CD14-positive monocyte (primary cell): ENCODE data around the gene RAI1. TPM values are rescaled to one million over a fixed set of nuclear protein-coding genes. Genes with fewer than 3 reads are reported as not detected.
A peak's percentile ranks its signal among the peaks of the same experiment; 100 is the strongest.

Experiments
- DNase-seq, 3 donors: peaks; one replicate each; pipeline ENCODE4 v3.0.0-alpha.2; 2011 to 2022
- H2AFZ ChIP-seq: 2 replicates; pipeline ENCODE4 v1.6.0; 2012; ENCODE audit warnings: mild to moderate bottlenecking, low read depth, low read length, inconsistent platforms; ENCODE audit not compliant: insufficient read depth, poor library complexity, severe bottlenecking
- H3K27ac ChIP-seq, 2 donors: 1 replicate in 1 of 2; 2 replicates in 1 of 2; pipeline ENCODE4 v1.5.1; 2012 to 2013; ENCODE audit warnings: low read length in 2 of 2, control low read depth in 1 of 2, inconsistent platforms in 1 of 2, low read depth in 1 of 2, mild to moderate bottlenecking in 1 of 2
- H3K27me3 ChIP-seq, 2 donors: one replicate each; pipeline versions ENCODE4 v1.6.0 to v1.6.1; 2011 to 2013; ENCODE audit warnings: low read length in 2 of 2; ENCODE audit not compliant: control insufficient read depth in 2 of 2, insufficient read depth in 2 of 2
- H3K36me3 ChIP-seq, 2 donors: replicated peaks in 1 of 2; 1 replicate in 1 of 2; 2 replicates in 1 of 2; pipeline versions ENCODE4 v1.5.1 to v1.6.1; 2012 to 2013; ENCODE audit warnings: low read length in 2 of 2, control low read depth in 1 of 2, inconsistent platforms in 1 of 2, mild to moderate bottlenecking in 1 of 2; ENCODE audit not compliant: insufficient read depth in 2 of 2, control insufficient read depth in 1 of 2
- H3K4me1 ChIP-seq, 2 donors: 1 replicate in 1 of 2; 2 replicates in 1 of 2; pipeline versions ENCODE4 v1.5.1 to v1.6.1; 2012 to 2013; ENCODE audit warnings: low read length in 2 of 2, control low read depth in 1 of 2, inconsistent platforms in 1 of 2, mild to moderate bottlenecking in 1 of 2, moderate library complexity in 1 of 2; ENCODE audit not compliant: insufficient read depth in 2 of 2, control insufficient read depth in 1 of 2
- H3K4me2 ChIP-seq: replicated peaks from 2 replicates; pipeline ENCODE3; 2012; ENCODE audit warnings: low read length, moderate library complexity, mild to moderate bottlenecking; ENCODE audit not compliant: poor library complexity, severe bottlenecking; ENCODE audit errors: extremely low read depth
- H3K4me3 ChIP-seq, 3 experiments: fragments of 200-600 bp in 1 of 3; sonication (generic) in 1 of 3; replicated peaks in 1 of 3; 1 replicate in 2 of 3; 2 replicates in 1 of 3; pipeline ENCODE4 v1.5.1; 2011 to 2013; ENCODE audit warnings: low read length in 3 of 3, mild to moderate bottlenecking in 3 of 3, control low read depth in 2 of 3, low read depth in 2 of 3, inconsistent platforms in 1 of 3, moderate library complexity in 1 of 3
- H3K79me2 ChIP-seq: 2 replicates; pipeline ENCODE4 v1.6.0; 2012; ENCODE audit warnings: mild to moderate bottlenecking, control low read depth, inconsistent platforms, low read length, moderate library complexity; ENCODE audit not compliant: insufficient read depth
- H3K9ac ChIP-seq: 2 replicates; pipeline ENCODE4 v1.6.0; 2017; ENCODE audit warnings: low read length, mild to moderate bottlenecking; ENCODE audit not compliant: insufficient read depth, poor library complexity, severe bottlenecking
- H3K9me3 ChIP-seq, 2 donors: replicated peaks in 1 of 2; 1 replicate in 1 of 2; 2 replicates in 1 of 2; pipeline versions ENCODE4 v1.5.1 to v1.6.1; 2012 to 2013; ENCODE audit warnings: low read length in 2 of 2, control low read depth in 1 of 2; ENCODE audit not compliant: control insufficient read depth in 1 of 2, insufficient read depth in 1 of 2
- H4K20me1 ChIP-seq: 2 replicates; pipeline ENCODE4 v1.6.0; 2012; ENCODE audit warnings: mild to moderate bottlenecking, low read length, control low read depth, moderate library complexity; ENCODE audit not compliant: insufficient read depth
- H3K27ac Mint-ChIP-seq, 7 donors: one replicate each; pipeline ENCODE4 v1.8.0; 2020; ENCODE audit warnings: mild to moderate bottlenecking in 7 of 7, mixed read lengths in 7 of 7, moderate library complexity in 6 of 7, inconsistent platforms in 2 of 7
- H3K27me3 Mint-ChIP-seq, 3 donors: one replicate each; pipeline ENCODE4 v1.8.0; 2021 to 2022; ENCODE audit warnings: low read depth in 3 of 3, mild to moderate bottlenecking in 3 of 3, mixed read lengths in 3 of 3, moderate library complexity in 3 of 3, inconsistent platforms in 1 of 3
- H3K36me3 Mint-ChIP-seq, 2 donors: one replicate each; pipeline ENCODE4 v1.8.0; 2020; ENCODE audit warnings: mixed read lengths in 2 of 2, inconsistent platforms in 1 of 2, mild to moderate bottlenecking in 1 of 2
- H3K4me1 Mint-ChIP-seq: one replicate; pipeline ENCODE4 v1.8.0; 2020; ENCODE audit warnings: mild to moderate bottlenecking, mixed read lengths
- H3K4me3 Mint-ChIP-seq, 2 donors: one replicate each; pipeline ENCODE4 v1.8.0; 2020; ENCODE audit warnings: mild to moderate bottlenecking in 2 of 2, mixed read lengths in 2 of 2, moderate library complexity in 1 of 2
- H3K9me3 Mint-ChIP-seq, 7 donors: one replicate each; pipeline ENCODE4 v1.8.0; 2020 to 2022; ENCODE audit warnings: mixed read lengths in 7 of 7, mild to moderate bottlenecking in 6 of 7, moderate library complexity in 6 of 7, inconsistent platforms in 2 of 7
- CTCF ChIP-seq: fragments of 200-600 bp; IDR thresholded peaks from one replicate; pipeline ENCODE4 v1.8.0; 2022; ENCODE audit warnings: antibody characterized with exemption, mild to moderate bottlenecking
- WGBS: methylation state at CpG from one replicate; pipeline ENCODE4 v1.1.5; 2013; ENCODE audit warnings: missing lambda C conversion rate; ENCODE audit not compliant: insufficient coverage; 5-methylcytosine and 5-hydroxymethylcytosine counted together
- intact Hi-C, 2 donors: fragments of 100-400 bp; cut with micrococcal nuclease; formaldehyde crosslinking; loops; one replicate each; pipeline versions ENCODE4 v1.15.0 to v1.15.1; 2023
- polyA plus RNA-seq, 3 donors: library from polyadenylated mRNA; depleted of rRNA in 1 of 3; unstranded in 2 of 3; stranded (reverse) in 1 of 3; fragments of 300-500 nt in 2 of 3; fragments of >200 nt in 1 of 3; fragmentation: Illumina TruSeq in 2 of 3; gene quantifications; 1 replicate in 2 of 3; 2 replicates in 1 of 3; pipeline ENCODE4 v1.2.3, GENCODE V29; 2012 to 2021

RAI1 gene
- polyA plus RNA-seq, 3 donors, result 0.89 to 4.4 (median 1.5) TPM

- no peaks in the 10 kb centered on the region for H3K27me3 ChIP-seq
- Mint-ChIP-seq H3K27me3 (peaks cover under 1 to 2% (median under 1%) of the 10 kb centered on the region in 3 donors), H3K36me3 (peaks cover 33 to 57% of the 10 kb centered on the region in 2 donors), H3K4me1 (peaks cover 6% of the 10 kb centered on the region), H3K4me3 (no peak overlapping the region), H3K9me3 (no peaks in the 10 kb centered on the region), H3K27ac (no peak overlapping the region)
- H3K4me2 ChIP-seq, result no peak overlapping the region
- no peaks in the 10 kb centered on the region for H3K4me1 ChIP-seq
- no peak for DNase-seq
- no peak overlapping the region for H2AFZ ChIP-seq
- peaks cover 56 to 58% of the 10 kb centered on the region in 2 donors for H3K36me3 ChIP-seq
- H3K27ac ChIP-seq, result no peak overlapping the region
- intact Hi-C loops, result no loop called here
- 98% methylated on average over 22 of the region's 30 CpGs for WGBS
- no peak for TF ChIP-seq CTCF
- H3K4me3 ChIP-seq, result no peak overlapping the region
- no peaks in the 10 kb centered on the region for H3K79me2 ChIP-seq
- no peak overlapping the region for H3K9ac ChIP-seq
- peaks cover 15% of the 10 kb centered on the region for H4K20me1 ChIP-seq
- H3K9me3 ChIP-seq, result no peaks in the 10 kb centered on the region
These were observed 116.0 kb downstream of the RAI1 start for GRCh38 chr17:17797119-17797809.

GRCh38 chr17:17798010-17798556, 116.8 kb downstream of the RAI1 start:
- Histone ChIP-seq H3K9me3 (no peaks in the 10 kb centered on the region), H4K20me1 (peaks cover 11% of the 10 kb centered on the region), H3K27ac (no peak overlapping the region), H3K27me3 (no peaks in the 10 kb centered on the region), H2AFZ (no peak overlapping the region), H3K9ac (no peak overlapping the region), H3K4me3 (no peak overlapping the region), H3K36me3 (peaks cover 56 to 58% of the 10 kb centered on the region in 2 donors), H3K4me1 (no peaks in the 10 kb centered on the region), H3K79me2 (no peaks in the 10 kb centered on the region), H3K4me2 (no peak overlapping the region)
- Mint-ChIP-seq H3K27me3 (peaks cover 0 to 2% (median 2%) of the 10 kb centered on the region in 3 donors), H3K27ac (peak overlapping the region in 2 of 7 donors; percentile 13 to 79), H3K4me1 (no peaks in the 10 kb centered on the region), H3K4me3 (no peak overlapping the region), H3K9me3 (no peaks in the 10 kb centered on the region), H3K36me3 (peaks cover 33 to 57% of the 10 kb centered on the region in 2 donors)
- TF ChIP-seq CTCF, result no peak
- no peak for DNase-seq
- intact Hi-C loops, result no loop called here
- 98% methylated on average over 25 of the region's 25 CpGs for WGBS
